ENCODE results near the gene NBEAL1.
"Not testable (repeated sequence)": the region's sequence is repeated elsewhere in the genome, so short reads cannot be mapped to it uniquely, and the experiment has no call there.

NBEAL1 gene

DNA sequence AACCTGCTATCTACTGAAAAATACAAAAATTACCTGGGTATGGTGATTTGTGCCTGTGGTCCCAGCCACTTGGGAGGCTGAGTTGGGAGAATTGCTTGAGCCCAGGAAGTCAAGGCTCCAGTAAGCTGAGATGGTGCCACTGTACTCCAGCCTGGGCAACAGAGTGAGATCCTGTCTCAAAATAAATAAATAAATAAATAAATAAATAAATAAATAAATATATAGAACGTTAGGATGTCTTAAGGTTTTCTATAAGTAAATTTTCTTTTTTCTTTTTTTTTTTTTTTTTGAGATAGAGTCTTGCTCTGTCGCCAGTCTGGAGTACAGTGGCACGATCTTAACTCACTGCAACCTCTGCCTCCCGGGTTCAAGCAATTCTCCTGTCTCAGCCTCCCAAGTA is 95.8 kb downstream of the NBEAL1 start:
- DNase-seq (ENCODE audit: low read depth, low spot score): not testable (repeated sequence)

DNA sequence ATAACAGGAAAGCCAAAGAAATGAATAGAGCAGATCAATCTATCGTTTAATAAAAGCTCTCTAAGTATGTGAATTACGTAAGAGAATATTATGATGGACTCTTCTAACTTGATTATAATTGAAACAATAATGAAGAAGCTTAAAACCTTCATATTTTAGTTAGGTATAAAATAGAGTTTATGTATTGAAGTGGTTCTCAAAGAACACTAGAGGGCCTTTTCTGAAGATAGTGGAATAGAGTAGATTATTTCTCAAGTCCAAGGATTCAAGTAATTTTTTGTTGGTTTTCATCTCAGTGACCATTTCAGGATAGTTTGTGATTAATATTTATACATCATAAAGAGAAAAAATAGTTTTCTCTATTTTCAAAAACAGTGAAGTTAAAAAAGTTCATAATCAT is 97.7 kb downstream of the NBEAL1 start:
- no peak for DNase-seq (ENCODE audit: low read depth, low spot score)

DNA sequence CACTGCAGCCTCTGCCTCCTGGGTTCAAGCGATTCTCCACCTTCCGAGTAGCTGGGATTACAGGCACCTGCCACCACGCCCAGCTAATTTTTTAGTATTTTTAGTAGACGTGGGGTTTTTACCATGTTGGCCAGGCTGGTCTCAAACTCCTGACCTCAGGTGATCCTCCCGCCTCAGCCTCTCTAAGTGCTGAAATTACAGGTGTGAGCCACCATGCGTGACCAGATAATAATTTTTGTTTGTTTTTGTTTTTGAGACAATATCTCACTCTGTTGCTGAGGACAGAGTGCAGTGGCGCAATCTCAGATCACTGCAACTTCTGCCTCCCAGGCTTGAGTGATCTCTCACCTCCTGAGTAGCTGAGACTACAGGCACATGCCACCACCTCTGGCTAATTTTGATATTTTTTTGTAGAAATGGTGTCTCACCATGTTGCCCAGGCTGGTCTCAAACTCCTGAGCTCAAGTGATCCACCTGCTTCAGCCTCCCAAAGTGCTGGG is 100.6 kb downstream of the NBEAL1 start:
- DNase-seq (ENCODE audit: low read depth, low spot score): not testable (repeated sequence)

DNA sequence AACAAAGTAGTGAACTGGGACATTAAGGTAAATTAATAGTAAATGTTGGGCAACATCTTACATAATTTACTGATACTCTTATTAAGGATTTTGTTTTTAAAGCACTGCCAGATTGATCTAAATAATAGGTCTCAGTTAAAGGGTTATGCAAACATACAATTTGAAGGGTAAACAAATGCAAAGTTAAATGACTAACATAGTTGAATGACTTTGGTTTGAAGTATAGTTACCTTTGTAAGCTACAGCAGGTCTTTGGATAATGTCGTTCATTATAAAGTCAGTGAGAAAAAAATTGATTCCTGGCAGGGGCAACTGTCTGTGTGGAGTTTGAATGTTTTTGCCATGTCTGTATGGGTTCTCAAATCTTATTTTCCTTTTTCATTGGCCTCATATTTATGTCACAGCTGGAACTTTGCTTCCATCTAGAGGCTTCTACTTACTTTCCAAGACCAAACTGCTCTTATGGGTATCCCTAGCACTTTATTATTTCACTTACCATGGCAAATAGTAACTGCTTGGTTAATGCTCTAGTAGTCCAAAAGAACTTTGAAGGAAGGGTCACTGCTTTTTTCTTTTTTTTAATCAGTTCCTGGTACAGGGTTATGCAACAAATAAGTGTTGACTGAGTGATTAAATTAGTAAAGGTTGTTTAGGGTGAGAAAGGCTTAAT is 107.8 kb downstream of the NBEAL1 start:
- no peak for DNase-seq (ENCODE audit: low read depth, low spot score)

DNA sequence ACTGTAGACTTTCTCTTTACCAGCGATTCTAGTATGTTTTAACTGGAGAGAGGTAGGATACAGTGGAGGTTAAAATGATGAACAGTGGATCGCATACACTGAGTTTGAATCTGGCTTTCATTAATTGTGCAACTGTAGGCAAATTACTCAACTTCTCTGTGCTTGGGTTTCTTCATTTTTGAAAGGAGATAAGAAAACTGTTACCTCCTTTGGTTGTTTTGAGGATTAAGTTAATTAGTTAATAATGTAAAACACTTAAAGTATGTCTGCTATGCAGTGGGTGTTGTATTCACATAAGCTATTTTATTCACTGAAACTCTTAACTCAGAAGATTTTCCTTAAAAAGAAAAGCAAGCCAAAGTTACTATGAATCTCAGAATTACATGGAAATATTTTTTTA is 112.3 kb downstream of the NBEAL1 start:
- no peak for DNase-seq (ENCODE audit: low read depth, low spot score)

DNA sequence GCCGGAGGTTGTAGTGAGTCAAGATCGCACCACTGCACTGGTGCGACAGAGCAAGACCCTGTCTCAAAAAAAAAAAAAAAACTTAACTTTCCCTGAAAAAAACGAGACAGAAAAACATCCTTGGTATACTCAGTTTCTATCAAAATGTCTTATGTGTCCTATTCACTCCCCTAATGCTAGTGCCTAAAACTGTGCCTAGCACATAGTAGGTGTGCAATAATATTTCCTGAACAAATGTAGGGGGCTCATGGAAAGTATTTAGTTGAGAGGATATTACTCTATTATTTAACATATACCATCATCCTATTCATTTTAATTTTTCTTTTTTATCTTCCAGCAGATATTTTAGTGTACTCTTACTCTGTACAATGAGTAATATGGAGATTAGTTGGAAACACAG is 120.4 kb downstream of the NBEAL1 start:
- no peak for DNase-seq (ENCODE audit: low read depth, low spot score)

DNA sequence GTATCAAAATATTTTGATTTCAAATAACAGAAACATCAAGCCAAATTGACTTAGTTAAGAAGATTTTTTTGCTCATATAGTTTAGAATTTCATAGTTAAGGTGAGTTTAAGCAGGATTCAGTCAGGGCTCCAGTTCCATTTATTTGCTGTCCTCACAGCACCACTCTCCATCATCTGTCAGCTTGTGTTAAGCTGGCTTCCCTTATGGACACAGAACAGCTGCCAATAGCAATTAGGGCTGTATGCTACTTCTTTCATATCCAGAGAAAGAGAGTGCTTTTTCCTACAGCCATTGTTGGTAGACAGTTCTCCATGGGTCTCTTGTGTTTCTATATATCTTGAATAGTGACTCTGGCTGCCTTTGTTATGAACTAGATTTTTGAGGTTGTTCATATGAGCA is 128.7 kb downstream of the NBEAL1 start:
- no peak for DNase-seq (ENCODE audit: low read depth, low spot score)

DNA sequence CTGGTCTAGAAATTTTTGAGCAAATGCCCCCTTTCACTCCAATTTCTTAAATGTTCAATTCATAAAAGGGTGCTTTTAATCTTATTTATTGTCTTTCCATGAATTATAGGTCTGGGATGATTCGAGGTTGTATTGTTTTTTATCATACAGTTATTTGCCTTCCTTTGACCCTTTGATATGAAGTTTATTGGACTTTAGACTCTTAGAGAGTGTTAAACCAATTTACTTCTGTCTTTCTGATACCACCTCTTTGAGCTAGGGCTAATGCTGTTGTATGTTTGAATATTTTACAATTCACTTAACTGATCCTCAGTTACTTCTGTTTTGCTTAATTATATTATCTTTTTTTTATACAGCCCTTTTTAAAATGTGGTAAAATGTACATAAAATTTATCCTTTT is 134.5 kb downstream of the NBEAL1 start:
- no peak for DNase-seq (ENCODE audit: low read depth, low spot score)

DNA sequence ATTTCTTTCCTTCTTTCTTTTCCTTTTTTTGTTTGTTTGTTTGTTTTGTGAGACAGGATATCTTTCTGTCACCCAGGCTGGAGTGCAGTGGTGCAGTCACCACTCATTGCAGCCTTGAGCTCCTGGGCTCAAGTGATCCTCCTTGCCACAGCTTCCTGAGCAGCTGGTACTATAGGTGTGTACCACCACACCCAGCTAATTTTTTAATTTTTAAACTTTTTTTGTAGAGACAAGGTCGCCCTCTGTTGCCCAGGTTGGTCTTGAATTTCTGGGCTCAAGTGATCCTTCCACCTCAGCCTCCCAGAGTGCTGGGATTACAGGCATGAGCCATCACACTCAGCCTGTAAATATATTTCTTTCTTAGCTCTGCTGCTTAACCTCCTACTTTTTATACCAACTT is 140.7 kb downstream of the NBEAL1 start:
- DNase-seq (ENCODE audit: low read depth, low spot score): no peak

DNA sequence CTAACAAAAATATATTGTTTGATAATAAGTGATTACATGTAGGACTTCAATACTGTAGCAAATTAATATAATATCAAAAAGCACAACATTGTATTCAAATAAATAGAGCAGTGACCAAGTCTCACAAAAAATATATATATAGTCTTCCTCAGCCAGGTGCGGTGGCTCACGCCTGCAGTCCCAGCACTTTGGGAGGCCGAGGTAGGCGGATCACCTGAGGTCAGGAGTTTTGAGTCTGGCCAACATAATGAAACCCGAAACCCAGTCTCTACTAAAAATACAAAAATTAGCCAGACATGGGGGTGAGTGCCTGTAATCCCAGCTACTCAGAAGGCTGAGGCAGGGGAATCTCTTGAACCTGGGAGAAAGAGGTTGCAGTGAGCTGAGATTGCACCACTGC is 148.0 kb downstream of the NBEAL1 start:
- not testable (repeated sequence) for DNase-seq (ENCODE audit: low read depth, low spot score)

DNA sequence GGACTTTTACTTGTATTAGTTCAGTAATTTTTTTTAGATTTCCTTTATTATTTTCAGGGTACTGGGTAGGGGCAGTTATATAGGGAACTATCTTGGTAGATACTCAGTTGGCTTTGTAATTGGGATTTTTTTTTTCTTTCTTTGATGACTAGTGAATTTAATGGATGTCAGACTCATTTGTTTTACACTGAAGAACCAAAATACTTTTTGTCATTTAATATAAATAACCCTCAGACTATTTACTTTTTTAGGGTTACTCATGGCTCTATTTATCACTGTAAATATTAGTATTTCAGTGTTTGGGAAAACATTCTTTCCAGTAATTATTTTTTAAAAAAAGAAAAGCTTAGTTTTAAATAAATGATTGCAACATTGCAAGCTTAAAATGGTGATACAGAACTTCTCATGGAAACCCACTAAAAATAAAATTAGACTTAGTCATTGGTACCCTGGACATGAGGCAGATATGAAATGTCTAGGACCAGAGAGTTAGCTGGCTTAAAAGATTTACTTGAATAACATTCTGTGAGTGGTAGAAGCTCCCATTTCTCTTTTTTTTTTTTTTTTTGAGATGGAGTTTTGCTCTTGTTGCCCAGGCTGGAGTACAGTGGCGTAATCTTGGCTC is 149.7 kb downstream of the NBEAL1 start:
- DNase-seq (ENCODE audit: low read depth, low spot score): no peak

DNA sequence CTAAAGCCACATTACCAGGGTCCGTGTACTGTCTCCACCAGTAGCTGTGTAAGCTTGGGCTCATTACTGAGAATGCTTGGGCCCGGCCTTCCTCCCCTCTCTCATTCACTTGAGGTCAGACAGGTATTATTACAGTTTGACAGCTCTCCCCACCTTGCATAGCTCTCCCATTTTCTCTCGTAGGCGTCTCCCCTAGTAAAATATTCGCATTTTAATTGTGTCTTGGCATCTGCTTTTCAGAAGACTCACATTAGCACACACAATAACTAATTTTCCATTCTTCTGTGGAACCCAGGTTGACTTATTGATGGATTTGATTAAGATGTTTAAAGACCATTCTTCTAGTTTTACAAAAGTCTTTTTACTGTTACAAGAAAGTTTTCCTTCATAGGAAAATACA is 153.1 kb downstream of the NBEAL1 start:
- no peak for DNase-seq (ENCODE audit: low read depth, low spot score)

DNA sequence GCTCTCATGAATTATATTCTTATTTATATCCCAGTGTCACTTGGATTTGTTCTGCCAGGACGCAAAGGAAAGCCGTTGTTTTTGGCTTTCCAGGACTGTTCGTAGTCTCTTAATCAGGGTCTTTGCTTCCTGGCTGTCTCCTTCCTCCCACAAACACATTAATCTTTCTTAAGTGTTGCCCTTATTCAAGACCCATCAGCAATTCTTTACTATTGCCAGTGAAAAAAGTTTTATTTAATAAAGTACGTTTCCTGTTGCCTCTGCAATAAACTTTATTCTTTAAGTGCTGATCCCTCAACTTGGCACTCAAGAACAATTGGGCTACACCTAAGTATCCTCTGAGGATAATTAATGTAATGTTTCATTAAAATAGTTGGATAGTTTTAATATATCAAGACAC is 155.8 kb downstream of the NBEAL1 start:
- no peak for DNase-seq (ENCODE audit: low read depth, low spot score)

DNA sequence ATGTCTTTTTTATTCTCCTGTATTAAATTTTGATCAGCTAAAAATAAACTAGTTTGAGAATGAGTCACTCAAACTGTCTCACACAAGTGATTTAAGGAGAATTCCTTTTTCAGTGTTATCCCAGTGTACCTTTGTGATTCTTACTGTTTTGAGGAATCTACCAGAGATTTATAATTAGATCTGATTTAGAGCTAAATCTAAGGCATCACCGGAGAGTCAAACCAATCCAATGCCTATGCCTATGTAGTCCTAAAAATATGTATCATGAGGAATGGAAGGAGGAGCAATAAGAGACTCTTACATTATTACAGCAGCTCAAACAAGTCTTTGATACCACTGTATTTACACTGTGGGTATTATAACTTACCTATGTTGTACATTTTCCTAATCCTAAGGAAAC is 160.7 kb downstream of the NBEAL1 start:
- no peak for DNase-seq (ENCODE audit: low read depth, low spot score)

DNA sequence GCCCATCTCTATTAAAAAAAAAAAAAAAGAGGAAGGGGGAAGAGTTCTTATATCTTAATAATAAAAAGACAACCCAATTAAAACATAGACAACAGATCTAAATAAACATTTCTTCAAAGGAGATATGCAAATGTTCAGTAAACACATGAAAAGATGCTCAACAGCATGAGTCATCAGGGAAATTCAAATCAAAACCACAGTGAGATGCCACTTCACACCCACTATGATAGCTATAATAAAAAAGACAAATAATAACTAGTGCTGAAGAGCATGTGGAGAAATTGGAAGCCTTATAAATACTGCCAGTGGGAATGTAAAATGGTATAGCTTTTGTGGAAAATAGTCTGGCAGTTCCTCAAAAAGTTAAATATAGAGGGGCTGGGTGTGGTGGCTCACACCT is 162.7 kb downstream of the NBEAL1 start:
- no peak for DNase-seq (ENCODE audit: low read depth, low spot score)

DNA sequence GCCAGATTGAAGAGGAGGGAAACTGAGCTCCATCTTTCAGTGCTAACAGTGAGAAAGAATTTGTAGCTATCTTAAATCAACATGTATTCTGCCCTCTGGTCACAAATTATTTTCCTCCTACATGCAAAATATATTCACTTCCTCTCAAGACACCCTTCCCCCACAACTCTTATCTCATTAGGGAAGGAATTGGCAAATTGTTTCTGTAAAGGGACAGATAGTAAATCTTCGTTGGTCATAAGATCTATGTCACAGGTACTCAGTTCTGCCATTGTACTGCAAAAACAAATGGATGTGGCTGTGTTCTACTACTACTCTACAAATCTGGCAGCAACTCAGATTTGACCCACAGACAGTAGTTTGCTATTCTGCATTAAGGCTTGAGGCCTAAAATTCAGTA is 171.2 kb downstream of the NBEAL1 start:
- DNase-seq (ENCODE audit: low read depth, low spot score): no peak

DNA sequence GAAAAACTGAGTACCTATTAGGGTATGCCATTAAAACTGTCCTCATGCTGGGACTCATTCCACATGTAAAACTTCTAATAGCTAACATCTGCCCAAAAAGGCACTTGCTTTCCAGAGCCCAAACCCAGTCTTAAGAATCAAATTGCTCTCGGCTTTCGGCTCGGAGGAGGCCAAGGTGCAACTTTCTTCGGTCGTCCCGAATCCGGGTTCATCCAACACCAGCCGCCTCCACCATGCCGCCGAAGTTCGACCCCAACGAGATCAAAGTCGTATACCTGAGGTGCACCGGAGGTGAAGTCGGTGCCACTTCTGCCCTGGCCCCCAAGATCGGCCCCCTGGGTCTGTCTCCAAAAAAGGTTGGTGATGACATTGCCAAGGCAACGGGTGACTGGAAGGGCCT is 175.9 kb downstream of the NBEAL1 start:
- not testable (repeated sequence) for DNase-seq (ENCODE audit: low read depth, low spot score)

DNA sequence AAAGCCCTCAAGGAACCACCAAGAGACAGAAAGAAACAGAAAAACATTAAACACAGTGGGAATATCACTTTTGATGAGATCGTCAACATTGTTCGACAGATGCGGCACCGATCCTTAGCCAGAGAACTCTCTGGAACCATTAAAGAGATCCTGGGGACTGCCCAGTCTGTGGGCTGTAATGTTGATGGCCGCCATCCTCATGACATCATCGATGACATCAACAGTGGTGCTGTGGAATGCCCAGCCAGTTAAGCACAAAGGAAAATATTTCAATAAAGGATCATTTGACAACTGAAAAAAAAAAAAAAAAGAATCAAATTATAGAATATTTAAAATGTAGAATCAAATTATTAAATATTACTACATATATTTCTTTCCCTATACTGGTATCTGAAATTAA is 176.4 kb downstream of the NBEAL1 start:
- DNase-seq (ENCODE audit: low read depth, low spot score): not testable (repeated sequence)

DNA sequence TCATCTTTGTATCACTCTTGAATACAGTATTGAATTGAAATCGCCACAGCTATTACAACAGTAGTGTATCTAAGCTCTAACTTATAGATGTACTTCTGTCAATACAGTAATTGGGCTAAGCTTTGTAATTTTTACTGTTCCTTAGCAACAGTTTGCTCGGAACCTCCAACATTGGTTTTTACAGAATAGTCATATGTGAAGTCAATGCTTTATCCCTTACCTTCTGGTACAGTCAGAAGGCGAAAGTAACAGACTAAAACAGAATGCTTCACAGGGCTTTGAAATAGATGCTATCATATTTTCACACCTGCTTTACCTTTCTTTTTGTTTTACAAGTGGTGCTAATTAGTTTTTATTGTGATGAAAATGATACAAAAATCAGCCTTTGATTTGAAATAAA is 177.3 kb downstream of the NBEAL1 start:
- no peak for DNase-seq (ENCODE audit: low read depth, low spot score)

DNA sequence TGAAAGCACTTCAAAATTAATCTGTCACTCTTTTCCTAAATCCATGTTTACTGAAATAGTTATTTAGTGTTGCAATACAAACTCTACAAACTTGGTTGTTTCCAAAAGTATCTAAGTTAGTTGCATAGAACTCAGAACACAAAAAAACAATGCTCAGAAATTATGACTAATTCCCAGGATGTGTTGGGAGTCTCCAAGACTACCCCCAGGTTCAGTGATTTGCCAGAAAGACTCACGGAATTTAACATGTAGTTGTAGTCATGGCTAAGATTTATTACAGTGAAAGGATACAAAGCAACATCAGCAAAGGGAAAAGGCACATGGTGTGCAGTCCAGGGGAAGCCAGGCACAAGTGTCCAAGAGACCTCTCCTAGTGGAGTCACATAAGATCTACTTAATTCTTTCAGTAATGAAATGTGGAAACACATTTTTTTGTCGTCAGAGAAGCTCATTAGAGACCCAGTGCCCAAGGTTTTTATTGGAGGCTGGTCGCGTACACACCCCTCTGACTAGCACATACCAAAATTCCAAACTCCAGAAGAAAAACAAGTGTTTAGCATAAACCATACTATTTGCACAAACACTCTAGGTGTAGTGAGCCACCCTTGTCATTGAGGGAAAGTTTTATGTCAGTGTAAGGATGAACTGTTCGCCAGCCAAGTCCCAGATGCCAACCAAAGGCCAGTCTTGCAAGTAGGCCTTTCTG is 180.8 kb downstream of the NBEAL1 start:
- no peak for DNase-seq (ENCODE audit: low read depth, low spot score)

DNA sequence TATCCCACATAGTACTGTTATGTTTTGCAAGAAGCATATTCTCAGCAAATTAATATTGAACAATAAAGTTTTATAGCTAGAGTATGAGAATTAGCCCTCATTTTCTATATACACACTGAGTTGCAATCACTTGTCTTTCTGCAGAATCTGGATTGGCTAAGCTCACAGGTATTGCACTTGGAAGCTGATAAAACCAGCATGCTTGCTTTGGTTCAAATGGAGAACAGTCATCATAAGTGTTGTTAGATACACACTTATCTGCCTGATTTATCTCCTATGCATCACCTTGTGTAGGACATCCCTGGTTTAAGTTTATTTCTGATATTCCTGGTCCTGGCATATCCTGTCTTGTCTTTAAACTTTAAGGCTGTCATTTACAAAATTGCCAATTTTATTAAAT is 186.2 kb downstream of the NBEAL1 start:
- no peak for DNase-seq (ENCODE audit: low read depth, low spot score)

DNA sequence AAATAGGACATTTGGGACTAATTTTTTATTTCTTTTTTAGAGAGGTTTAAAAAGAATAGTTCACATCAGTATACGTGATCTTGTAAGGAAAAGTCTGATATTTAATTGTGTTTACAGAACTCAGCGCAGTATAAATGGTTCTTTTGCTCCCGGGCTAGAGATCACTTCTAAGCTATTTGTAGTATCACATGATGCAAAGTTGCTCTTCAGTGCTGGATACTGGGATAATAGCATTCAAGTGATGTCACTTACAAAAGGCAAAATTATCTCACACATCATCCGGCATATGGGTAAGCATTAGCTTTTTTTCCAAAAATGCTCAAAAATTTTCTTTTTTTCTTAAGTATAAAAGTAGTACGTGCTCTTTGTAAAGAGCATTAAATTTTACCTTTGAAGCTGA is 186.8 kb downstream of the NBEAL1 start:
- no peak for DNase-seq (ENCODE audit: low read depth, low spot score)

DNA sequence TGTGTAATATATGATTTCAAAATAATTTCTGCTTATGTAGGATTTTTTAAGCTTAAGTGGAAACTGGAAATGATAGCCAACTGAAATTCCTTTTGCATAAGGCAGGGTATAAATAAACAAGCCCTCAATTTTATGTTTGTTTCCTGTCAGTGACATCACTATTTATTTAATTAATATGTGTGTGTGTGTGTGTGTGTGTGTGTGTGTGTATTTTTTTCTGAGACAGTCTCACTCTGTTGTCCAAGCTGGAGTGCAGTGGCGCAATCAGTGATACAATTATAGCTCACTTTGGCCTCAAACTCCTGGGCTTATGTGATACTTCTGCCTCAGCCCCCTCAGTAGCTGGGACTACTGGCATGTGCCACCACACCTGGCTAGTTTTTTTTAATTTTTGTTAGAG is 194.9 kb downstream of the NBEAL1 start:
- no peak for DNase-seq (ENCODE audit: low read depth, low spot score)
